ENCODE measurements around the gene PON3. TPM values are rescaled to one million over a fixed set of nuclear protein-coding genes. Genes with fewer than 3 reads are reported as not detected.

Gene PON3
- total RNA-seq, 1 donor: not detected

DNA sequence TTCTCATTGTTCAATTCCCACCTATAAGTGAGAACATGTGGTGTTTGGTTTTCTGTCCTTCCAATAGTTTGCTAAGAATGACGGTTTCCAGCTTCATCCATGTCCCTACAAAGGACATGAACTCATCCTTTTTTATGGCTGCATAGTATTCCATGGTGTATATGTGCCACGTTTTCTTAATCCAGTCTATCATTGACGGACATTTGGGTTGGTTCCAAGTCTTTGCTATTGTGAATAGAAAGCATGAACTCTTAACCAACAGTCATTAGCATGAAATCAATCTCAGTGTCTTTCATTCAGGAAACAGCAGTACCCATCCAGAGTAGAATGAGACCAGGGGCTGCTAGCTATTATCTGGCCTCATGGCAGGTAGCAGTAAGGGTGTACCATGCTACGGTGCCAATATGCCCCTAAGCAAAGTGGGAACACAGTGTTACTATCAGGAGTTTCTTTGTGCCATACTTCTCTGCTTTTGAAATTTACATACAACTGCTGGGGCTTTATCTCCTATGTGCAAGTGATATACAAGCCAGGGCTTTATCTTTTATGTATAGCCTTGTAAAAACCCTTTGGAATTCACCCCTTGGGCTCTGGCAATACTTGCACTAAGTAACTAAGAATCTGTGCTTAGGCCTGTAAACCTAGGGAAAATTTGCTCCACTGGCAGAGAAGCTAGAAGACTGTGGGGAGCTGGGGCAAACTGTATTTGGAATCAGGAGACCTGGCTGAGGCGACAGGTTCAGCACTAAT is 33.2 kb upstream of the PON3 start:
- no peak for DNase-seq (ENCODE audit: low read depth)
- no peak overlapping the region for H3K4me3 ChIP-seq (ENCODE audit: low read depth, low read length)
- TF ChIP-seq CTCF (IDR thresholded peaks at IDR 0.05; ENCODE audit: insufficient read depth, low read length): no peak

- no peak for DNase-seq (ENCODE audit: low read depth)
- H3K4me3 ChIP-seq (ENCODE audit: low read depth, low read length): no peak overlapping the region
- TF ChIP-seq CTCF (IDR thresholded peaks at IDR 0.05; ENCODE audit: insufficient read depth, low read length): no peak
Observed at GRCh38 chr7:95427914-95428516, 31.8 kb upstream of the PON3 start.

- no peak for DNase-seq (ENCODE audit: low read depth)
Observed at GRCh38 chr7:95427166-95427565, 31.0 kb upstream of the PON3 start.

GRCh38 chr7:95425694-95426093 is 29.5 kb upstream of the PON3 start:
- no peak for DNase-seq (ENCODE audit: low read depth)
- no peak overlapping the region for H3K4me3 ChIP-seq (ENCODE audit: low read depth, low read length)
- no peak for TF ChIP-seq CTCF (IDR thresholded peaks at IDR 0.05; ENCODE audit: insufficient read depth, low read length)

More at GRCh38 chr7:95427166-95427565, 31.0 kb upstream of the PON3 start:
- TF ChIP-seq CTCF (IDR thresholded peaks at IDR 0.05; ENCODE audit: insufficient read depth, low read length): no peak
- no peak overlapping the region for H3K4me3 ChIP-seq (ENCODE audit: low read depth, low read length)

GRCh38 chr7:95424716-95425115 is 28.5 kb upstream of the PON3 start:
- no peak for DNase-seq (ENCODE audit: low read depth)
- no peak for TF ChIP-seq CTCF (IDR thresholded peaks at IDR 0.05; ENCODE audit: insufficient read depth, low read length)
- no peak overlapping the region for H3K4me3 ChIP-seq (ENCODE audit: low read depth, low read length)

- TF ChIP-seq CTCF (IDR thresholded peaks at IDR 0.05; ENCODE audit: insufficient read depth, low read length): no peak
- DNase-seq (ENCODE audit: low read depth): no peak
Observed at GRCh38 chr7:95421847-95422444, 25.8 kb upstream of the PON3 start.

More at GRCh38 chr7:95421847-95422444, 25.8 kb upstream of the PON3 start:
- H3K4me3 ChIP-seq (ENCODE audit: low read depth, low read length): no peak overlapping the region

Measured in fibroblast of the aortic adventitia (primary cell).